Neural progenitor cell (in vitro differentiated cells): ENCODE results near the gene MRTO4. TPM values are rescaled to one million over a fixed set of nuclear protein-coding genes. Genes with fewer than 3 reads are reported as not detected.
A peak's percentile ranks its signal among the peaks of the same experiment; 100 is the strongest.

Experiments used
- DNase-seq: peaks from one replicate; pipeline ENCODE4 v3.0.0-alpha.2; 2016; ENCODE audit warnings: low spot score
- H2AFZ ChIP-seq: fragments of 200-600 bp; sonication (generic); replicated peaks from 2 replicates; pipeline ENCODE4 v1.6.1; 2016; ENCODE audit warnings: antibody characterized with exemption
- H3F3A ChIP-seq: fragments of 200-600 bp; sonication (generic); 2 replicates; pipeline ENCODE4 v1.6.1; 2016; ENCODE audit warnings: antibody characterized with exemption, low read depth
- H3K27ac ChIP-seq: fragments of 200-600 bp; sonication (generic); 2 replicates; pipeline ENCODE4 v1.5.1; 2016; ENCODE audit warnings: mild to moderate bottlenecking
- H3K27me3 ChIP-seq: fragments of 200-600 bp; sonication (generic); 2 replicates; pipeline ENCODE4 v1.6.1; 2016; ENCODE audit warnings: mild to moderate bottlenecking, moderate library complexity
- H3K36me3 ChIP-seq: fragments of 200-600 bp; sonication (generic); 2 replicates; pipeline ENCODE4 v1.5.1; 2016
- H3K4me1 ChIP-seq: fragments of 200-600 bp; sonication (generic); 2 replicates; pipeline ENCODE4 v1.6.1; 2016; ENCODE audit warnings: mixed run types
- H3K4me2 ChIP-seq: fragments of 200-600 bp; sonication (generic); 2 replicates; pipeline ENCODE4 v1.6.1; 2016
- H3K4me3 ChIP-seq: fragments of 200-600 bp; sonication (generic); 2 replicates; pipeline ENCODE4 v1.5.1; 2016
- H3K79me2 ChIP-seq: fragments of 200-600 bp; sonication (generic); 2 replicates; pipeline ENCODE4 v1.6.1; 2016; ENCODE audit warnings: low read depth
- H3K9ac ChIP-seq: fragments of 200-600 bp; sonication (generic); 2 replicates; pipeline ENCODE4 v1.6.1; 2016
- H3K9me3 ChIP-seq: fragments of 200-600 bp; sonication (generic); 2 replicates; pipeline ENCODE4 v1.5.1; 2016; ENCODE audit warnings: low read depth
- H4K20me1 ChIP-seq: fragments of 200-600 bp; sonication (generic); 2 replicates; pipeline ENCODE4 v1.6.1; 2016; ENCODE audit warnings: low read depth
- H3K27ac Mint-ChIP-seq: 3 replicates; pipeline ENCODE4 v1.8.0; 2021; ENCODE audit warnings: mixed read lengths
- H3K27me3 Mint-ChIP-seq: 2 replicates; pipeline ENCODE4 v1.8.0; 2022; ENCODE audit warnings: low read depth, mild to moderate bottlenecking, inconsistent platforms, moderate library complexity, mixed read lengths; ENCODE audit not compliant: insufficient read depth
- H3K36me3 Mint-ChIP-seq: 3 replicates; pipeline ENCODE4 v1.8.0; 2021; ENCODE audit warnings: mixed read lengths
- H3K4me1 Mint-ChIP-seq: 3 replicates; pipeline ENCODE4 v1.8.0; 2021; ENCODE audit warnings: mixed read lengths
- H3K4me3 Mint-ChIP-seq: 3 replicates; pipeline ENCODE4 v1.8.0; 2021; ENCODE audit warnings: mild to moderate bottlenecking, moderate library complexity, mixed read lengths
- H3K9me3 Mint-ChIP-seq: 3 replicates; pipeline ENCODE4 v1.8.0; 2020; ENCODE audit warnings: mixed read lengths
- EZH2 ChIP-seq: fragments of 200-600 bp; sonication (generic); IDR thresholded peaks from 2 replicates; pipeline ENCODE4 v1.6.1; 2017; ENCODE audit warnings: antibody characterized with exemption, mild to moderate bottlenecking, moderate library complexity
- EZH2phosphoT487 ChIP-seq: fragments of 200-600 bp; sonication (generic); IDR thresholded peaks from 2 replicates; pipeline ENCODE4 v1.6.1; 2017; ENCODE audit warnings: antibody characterized with exemption
- total RNA-seq: library from RNA; depleted of rRNA; stranded (reverse); fragments of >200 nt; gene quantifications from 2 replicates; pipeline ENCODE4 v1.2.3, GENCODE V29; 2015; ENCODE audit warnings: low replicate concordance
- TF ChIP-seq, protein P1 (sequence below): fragments of 200-600 bp; sonication (generic); IDR thresholded peaks from 2 replicates; pipeline ENCODE4 v1.5.1; 2017; ENCODE audit warnings: antibody characterized with exemption, mild to moderate bottlenecking

The MRTO4 gene
- total RNA-seq: 23.2 and 33.9 TPM in 2 replicates

- no peaks in the 10 kb centered on the region for H3K36me3 Mint-ChIP-seq
- TF ChIP-seq EZH2phosphoT487 (no peak), EZH2 (no peak)
- TF ChIP-seq, protein P1, sequence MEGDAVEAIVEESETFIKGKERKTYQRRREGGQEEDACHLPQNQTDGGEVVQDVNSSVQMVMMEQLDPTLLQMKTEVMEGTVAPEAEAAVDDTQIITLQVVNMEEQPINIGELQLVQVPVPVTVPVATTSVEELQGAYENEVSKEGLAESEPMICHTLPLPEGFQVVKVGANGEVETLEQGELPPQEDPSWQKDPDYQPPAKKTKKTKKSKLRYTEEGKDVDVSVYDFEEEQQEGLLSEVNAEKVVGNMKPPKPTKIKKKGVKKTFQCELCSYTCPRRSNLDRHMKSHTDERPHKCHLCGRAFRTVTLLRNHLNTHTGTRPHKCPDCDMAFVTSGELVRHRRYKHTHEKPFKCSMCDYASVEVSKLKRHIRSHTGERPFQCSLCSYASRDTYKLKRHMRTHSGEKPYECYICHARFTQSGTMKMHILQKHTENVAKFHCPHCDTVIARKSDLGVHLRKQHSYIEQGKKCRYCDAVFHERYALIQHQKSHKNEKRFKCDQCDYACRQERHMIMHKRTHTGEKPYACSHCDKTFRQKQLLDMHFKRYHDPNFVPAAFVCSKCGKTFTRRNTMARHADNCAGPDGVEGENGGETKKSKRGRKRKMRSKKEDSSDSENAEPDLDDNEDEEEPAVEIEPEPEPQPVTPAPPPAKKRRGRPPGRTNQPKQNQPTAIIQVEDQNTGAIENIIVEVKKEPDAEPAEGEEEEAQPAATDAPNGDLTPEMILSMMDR: no peak
- peak; percentile 93 for DNase-seq
- peak within 1 kb of the TSS; percentile 96 for H3K4me2 ChIP-seq
- peaks cover 20% of the 10 kb centered on the region for H3K4me1 Mint-ChIP-seq
- H3K4me1 ChIP-seq: peaks cover 20% of the 10 kb centered on the region
- H2AFZ ChIP-seq: peak within 1 kb of the TSS; percentile 78
- no peaks in the 10 kb centered on the region for H3K9me3 ChIP-seq
- H3K27me3 ChIP-seq: no peaks in the 10 kb centered on the region
- H3K36me3 ChIP-seq: no peaks in the 10 kb centered on the region
- H3K27ac ChIP-seq: peak within 1 kb of the TSS; percentile 94
- peak within 1 kb of the TSS; percentile 92 for H3K9ac ChIP-seq
- H3F3A ChIP-seq: peaks cover 3% of the 10 kb centered on the region
- H3K27ac Mint-ChIP-seq: peak within 1 kb of the TSS; percentile 98
- peak within 1 kb of the TSS; percentile 100 for H3K4me3 Mint-ChIP-seq
- H4K20me1 ChIP-seq: peaks cover 24% of the 10 kb centered on the region
- H3K9me3 Mint-ChIP-seq: no peaks in the 10 kb centered on the region
- H3K79me2 ChIP-seq: peaks cover 93% of the 10 kb centered on the region
- H3K27me3 Mint-ChIP-seq: no peaks in the 10 kb centered on the region
- peak within 1 kb of the TSS; percentile 95 for H3K4me3 ChIP-seq
Measured at GRCh38 chr1:19251305-19252196, at the start of gene MRTO4, which contains the start of gene EMC1. MRTO4 (plus strand) TSS chr1:19251805; CDS start chr1:19251836, 31 bp downstream. EMC1 (minus strand) TSS chr1:19251524; CDS start chr1:19251509, 15 bp downstream.

DNA sequence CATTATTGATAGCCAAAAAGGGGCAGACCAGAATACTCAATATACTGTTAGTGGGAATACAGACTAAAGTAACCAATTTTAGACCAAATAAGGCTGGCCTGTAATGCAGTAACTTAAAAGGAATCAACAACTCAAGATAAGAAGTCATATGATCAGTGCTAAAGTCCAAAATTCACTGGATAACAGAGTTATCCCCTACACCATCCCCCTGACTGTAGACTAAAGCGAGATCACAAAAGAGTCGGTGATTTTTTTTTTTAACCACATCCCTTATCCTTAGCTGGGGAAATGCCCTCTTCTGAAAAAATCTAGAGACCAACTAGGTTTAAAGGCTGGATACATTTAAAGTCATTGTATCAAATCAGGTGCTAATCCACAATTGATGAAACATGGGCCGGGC is 49.2 kb upstream of the MRTO4 start:
- Mint-ChIP-seq H3K27ac (no peak overlapping the region), H3K36me3 (no peaks in the 10 kb centered on the region), H3K4me3 (no peak overlapping the region), H3K4me1 (peaks cover 3% of the 10 kb centered on the region), H3K9me3 (no peaks in the 10 kb centered on the region), H3K27me3 (peaks cover 2% of the 10 kb centered on the region)
- Histone ChIP-seq H3K9me3 (no peaks in the 10 kb centered on the region), H3K36me3 (peaks cover 9% of the 10 kb centered on the region), H3K4me2 (no peak overlapping the region), H3K4me1 (no peaks in the 10 kb centered on the region), H3F3A (no peaks in the 10 kb centered on the region), H3K4me3 (no peak overlapping the region), H2AFZ (no peak overlapping the region), H3K27ac (no peak overlapping the region), H3K79me2 (peaks cover 86% of the 10 kb centered on the region), H3K27me3 (no peaks in the 10 kb centered on the region), H3K9ac (no peak overlapping the region), H4K20me1 (peaks cover 89% of the 10 kb centered on the region)
- DNase-seq: no peak
- TF ChIP-seq EZH2phosphoT487 (no peak), EZH2 (no peak)
- TF ChIP-seq, protein P1: no peak

DNA sequence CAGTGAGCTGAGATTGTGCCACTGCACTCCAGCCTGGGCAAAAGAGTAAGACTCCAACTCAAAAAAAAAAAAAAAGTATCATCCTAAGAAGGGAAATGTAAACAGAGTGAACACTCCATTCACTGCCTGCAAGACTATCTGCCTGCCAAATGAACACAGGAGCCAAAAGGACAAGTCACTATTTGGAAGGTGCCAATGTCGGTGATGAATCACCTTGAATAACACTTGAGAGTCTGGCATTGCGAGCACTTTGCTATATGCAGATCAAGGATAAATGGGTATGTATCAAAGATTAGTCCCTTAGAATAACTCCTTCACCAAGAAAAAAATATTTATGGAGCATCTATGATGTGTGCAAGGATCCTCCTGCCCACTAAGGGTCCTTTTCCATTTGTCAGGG is 48.2 kb upstream of the MRTO4 start:
- Histone ChIP-seq H3K9ac (no peak overlapping the region), H3K79me2 (peaks cover 96% of the 10 kb centered on the region), H3K27me3 (no peaks in the 10 kb centered on the region), H4K20me1 (peaks cover 96% of the 10 kb centered on the region), H3K36me3 (peaks cover 3% of the 10 kb centered on the region), H3F3A (no peaks in the 10 kb centered on the region), H3K9me3 (no peaks in the 10 kb centered on the region), H3K27ac (no peak overlapping the region), H3K4me1 (peaks cover under 1% of the 10 kb centered on the region), H3K4me2 (no peak overlapping the region), H2AFZ (no peak overlapping the region), H3K4me3 (no peak overlapping the region)
- no peaks in the 10 kb centered on the region for H3K9me3 Mint-ChIP-seq
- no peak for DNase-seq
- no peak for TF ChIP-seq EZH2
- TF ChIP-seq EZH2phosphoT487: no peak
- TF ChIP-seq, protein P1: no peak
- no peak overlapping the region for H3K4me3 Mint-ChIP-seq
- peaks cover 4% of the 10 kb centered on the region for H3K4me1 Mint-ChIP-seq
- H3K36me3 Mint-ChIP-seq: no peaks in the 10 kb centered on the region
- H3K27ac Mint-ChIP-seq: no peak overlapping the region
- H3K27me3 Mint-ChIP-seq: peaks cover 2% of the 10 kb centered on the region
